Osteoblast (primary cell): Measurements from ENCODE around the gene BANF1. TPM values are rescaled to one million over a fixed set of nuclear protein-coding genes. Genes with fewer than 3 reads are reported as not detected.

Source experiments
- DNase-seq: peaks from one replicate; pipeline ENCODE4 v3.0.0; 2011; ENCODE audit warnings: low spot score, mixed read lengths; ENCODE audit not compliant: insufficient read length; ENCODE audit errors: missing footprints
- H2AFZ ChIP-seq: 2 replicates; pipeline ENCODE4 v1.6.0; 2011; ENCODE audit warnings: mild to moderate bottlenecking, low read length
- H3K27ac ChIP-seq: 2 replicates; pipeline ENCODE4 v1.5.1; 2011; ENCODE audit warnings: mild to moderate bottlenecking, low read depth, low read length, moderate library complexity
- H3K27me3 ChIP-seq: 2 replicates; pipeline ENCODE4 v1.6.0; 2012; ENCODE audit warnings: mild to moderate bottlenecking, control low read depth, inconsistent platforms, low read length, moderate library complexity; ENCODE audit not compliant: insufficient read depth
- H3K36me3 ChIP-seq: 2 replicates; pipeline ENCODE4 v1.5.1; 2011; ENCODE audit warnings: mild to moderate bottlenecking, low read length, control low read depth, moderate library complexity; ENCODE audit not compliant: insufficient read depth
- H3K4me1 ChIP-seq: 2 replicates; pipeline ENCODE4 v1.5.1; 2011; ENCODE audit warnings: mild to moderate bottlenecking, low read length, control low read depth, moderate library complexity; ENCODE audit not compliant: insufficient read depth
- H3K4me2 ChIP-seq: 2 replicates; pipeline ENCODE4 v1.6.0; 2011; ENCODE audit warnings: mild to moderate bottlenecking, low read length; ENCODE audit not compliant: insufficient read depth
- H3K4me3 ChIP-seq: fragments of 200-600 bp; sonication (generic); 3 replicates; pipeline ENCODE4 v1.5.1; 2012; ENCODE audit warnings: mild to moderate bottlenecking, low read length, inconsistent platforms; ENCODE audit not compliant: insufficient read depth
- H3K79me2 ChIP-seq: 2 replicates; pipeline ENCODE4 v1.6.0; 2012; ENCODE audit warnings: mild to moderate bottlenecking, low read length, control low read depth, inconsistent platforms; ENCODE audit not compliant: insufficient read depth
- H3K9me3 ChIP-seq: 2 replicates; pipeline ENCODE4 v1.5.1; 2011; ENCODE audit warnings: low read depth, low read length, control low read depth
- H4K20me1 ChIP-seq: 2 replicates; pipeline ENCODE4 v1.6.0; 2012; ENCODE audit warnings: mild to moderate bottlenecking, low read length, control low read depth; ENCODE audit not compliant: insufficient read depth
- CTCF ChIP-seq: IDR thresholded peaks from 2 replicates; pipeline ENCODE4 v1.5.1; 2011; ENCODE audit warnings: mild to moderate bottlenecking, low read depth, low read length, moderate library complexity; ENCODE audit errors: extremely low read depth
- total RNA-seq: library from RNA; depleted of rRNA; stranded (reverse); fragments of >200 nt; gene quantifications from 2 replicates; pipeline ENCODE4 v1.2.3, GENCODE V29; 2012

The BANF1 gene
- total RNA-seq, 1 donor, result 14.5 TPM

GRCh38 chr11:66026017-66026529 is 23.8 kb downstream of the BANF1 start, which contains the start of gene CATSPER1:
Gene CATSPER1 (minus strand): TSS chr11:66026479. CDS start chr11:66026379, 100 bp downstream.
- no peaks in the 10 kb centered on the region for H3K79me2 ChIP-seq
- H3K4me3 ChIP-seq, result no peak within 1 kb of the TSS
- H3K27ac ChIP-seq, result no peak within 1 kb of the TSS
- no peak within 1 kb of the TSS for H3K4me2 ChIP-seq
- no peaks in the 10 kb centered on the region for H3K27me3 ChIP-seq
- no peaks in the 10 kb centered on the region for H3K36me3 ChIP-seq
- TF ChIP-seq CTCF, result no peak
- peak; percentile 60 for DNase-seq
- no peak within 1 kb of the TSS for H2AFZ ChIP-seq
- peaks cover 10% of the 10 kb centered on the region for H3K4me1 ChIP-seq
- H3K9me3 ChIP-seq, result no peaks in the 10 kb centered on the region
- H4K20me1 ChIP-seq, result no peaks in the 10 kb centered on the region

GRCh38 chr11:66032957-66033735 is 30.8 kb downstream of the BANF1 start:
- Histone ChIP-seq H3K79me2 (no peaks in the 10 kb centered on the region), H2AFZ (no peak overlapping the region)
- DNase-seq, result peak; percentile 47

GRCh38 chr11:66035653-66036333 is 33.5 kb downstream of the BANF1 start:
- no peaks in the 10 kb centered on the region for H3K79me2 ChIP-seq
- H3K27me3 ChIP-seq, result no peaks in the 10 kb centered on the region
- no peak overlapping the region for H2AFZ ChIP-seq
- peak; percentile 78 for DNase-seq
- no peaks in the 10 kb centered on the region for H3K9me3 ChIP-seq
- no peak overlapping the region for H3K27ac ChIP-seq
- no peaks in the 10 kb centered on the region for H4K20me1 ChIP-seq
- H3K4me1 ChIP-seq, result no peaks in the 10 kb centered on the region
- H3K4me3 ChIP-seq, result no peak overlapping the region
- TF ChIP-seq CTCF, result no peak
- no peak overlapping the region for H3K4me2 ChIP-seq
- H3K36me3 ChIP-seq, result no peaks in the 10 kb centered on the region

More at GRCh38 chr11:66032957-66033735, 30.8 kb downstream of the BANF1 start:
- no peaks in the 10 kb centered on the region for H3K36me3 ChIP-seq
- H3K4me1 ChIP-seq, result no peaks in the 10 kb centered on the region
- no peaks in the 10 kb centered on the region for H3K27me3 ChIP-seq
- no peak overlapping the region for H3K4me3 ChIP-seq
- no peak overlapping the region for H3K4me2 ChIP-seq
- no peaks in the 10 kb centered on the region for H3K9me3 ChIP-seq
- TF ChIP-seq CTCF, result no peak
- H4K20me1 ChIP-seq, result no peaks in the 10 kb centered on the region
- no peak overlapping the region for H3K27ac ChIP-seq

- Histone ChIP-seq H3K4me2 (no peak overlapping the region), H3K4me3 (no peak overlapping the region), H3K27ac (no peak overlapping the region), H3K79me2 (no peaks in the 10 kb centered on the region), H4K20me1 (no peaks in the 10 kb centered on the region), H2AFZ (no peak overlapping the region), H3K4me1 (no peaks in the 10 kb centered on the region), H3K9me3 (no peaks in the 10 kb centered on the region), H3K36me3 (no peaks in the 10 kb centered on the region), H3K27me3 (no peaks in the 10 kb centered on the region)
- DNase-seq, result peak; percentile 47
- TF ChIP-seq CTCF, result no peak
Observed at GRCh38 chr11:66036334-66036710, 34.0 kb downstream of the BANF1 start.
